C4-2B (cell line): ENCODE measurements around the gene SEPHS1.

Experiments
- ZFX ChIP-seq: fragments of 450-650 bp; IDR thresholded peaks from 2 replicates; pipeline ENCODE4 v1.6.1; 2017
- TF ChIP-seq, protein P1 (sequence below): fragments of 450-650 bp; conservative IDR thresholded peaks from 2 replicates; pipeline ENCODE4 v1.5.1; 2017; ENCODE audit warnings: mild to moderate bottlenecking

DNA sequence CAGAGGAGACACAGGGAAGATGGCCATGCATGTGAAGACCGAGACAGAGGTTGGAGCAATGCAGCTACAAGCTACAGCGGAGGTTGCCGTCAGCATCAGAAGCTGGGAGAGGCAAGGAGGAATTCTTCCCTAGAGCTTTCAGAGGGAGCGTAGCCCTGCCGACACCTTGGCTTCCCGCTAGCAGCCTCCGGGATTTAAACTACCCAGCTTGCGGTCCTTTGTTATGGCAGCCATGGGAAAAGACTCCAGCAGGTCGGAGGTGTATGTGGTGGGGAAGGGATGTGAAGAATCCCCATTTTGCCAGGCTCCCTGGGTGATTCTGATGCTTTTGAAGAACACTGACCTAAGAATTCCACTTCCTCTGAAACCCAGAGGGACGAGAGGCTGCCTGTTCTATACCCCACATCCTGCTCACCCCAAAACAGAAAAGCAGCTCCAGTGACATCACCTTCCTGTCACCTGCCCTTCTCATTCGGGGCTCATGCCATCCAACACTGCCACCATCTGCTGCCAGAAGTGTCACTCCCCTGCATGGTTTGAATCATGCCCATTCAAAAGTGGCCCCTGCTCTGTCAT lies 3.3 kb upstream of the SEPHS1 start:
- TF ChIP-seq, protein P1, sequence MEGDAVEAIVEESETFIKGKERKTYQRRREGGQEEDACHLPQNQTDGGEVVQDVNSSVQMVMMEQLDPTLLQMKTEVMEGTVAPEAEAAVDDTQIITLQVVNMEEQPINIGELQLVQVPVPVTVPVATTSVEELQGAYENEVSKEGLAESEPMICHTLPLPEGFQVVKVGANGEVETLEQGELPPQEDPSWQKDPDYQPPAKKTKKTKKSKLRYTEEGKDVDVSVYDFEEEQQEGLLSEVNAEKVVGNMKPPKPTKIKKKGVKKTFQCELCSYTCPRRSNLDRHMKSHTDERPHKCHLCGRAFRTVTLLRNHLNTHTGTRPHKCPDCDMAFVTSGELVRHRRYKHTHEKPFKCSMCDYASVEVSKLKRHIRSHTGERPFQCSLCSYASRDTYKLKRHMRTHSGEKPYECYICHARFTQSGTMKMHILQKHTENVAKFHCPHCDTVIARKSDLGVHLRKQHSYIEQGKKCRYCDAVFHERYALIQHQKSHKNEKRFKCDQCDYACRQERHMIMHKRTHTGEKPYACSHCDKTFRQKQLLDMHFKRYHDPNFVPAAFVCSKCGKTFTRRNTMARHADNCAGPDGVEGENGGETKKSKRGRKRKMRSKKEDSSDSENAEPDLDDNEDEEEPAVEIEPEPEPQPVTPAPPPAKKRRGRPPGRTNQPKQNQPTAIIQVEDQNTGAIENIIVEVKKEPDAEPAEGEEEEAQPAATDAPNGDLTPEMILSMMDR = no peak
- TF ChIP-seq ZFX = no peak
